ENCODE data around the gene IL10RB. TPM values are rescaled to one million over a fixed set of nuclear protein-coding genes. Genes with fewer than 3 reads are reported as not detected.

IL10RB gene
- total RNA-seq, 2 experiments from 2014 or later: 25.3 to 25.9 TPM

DNA sequence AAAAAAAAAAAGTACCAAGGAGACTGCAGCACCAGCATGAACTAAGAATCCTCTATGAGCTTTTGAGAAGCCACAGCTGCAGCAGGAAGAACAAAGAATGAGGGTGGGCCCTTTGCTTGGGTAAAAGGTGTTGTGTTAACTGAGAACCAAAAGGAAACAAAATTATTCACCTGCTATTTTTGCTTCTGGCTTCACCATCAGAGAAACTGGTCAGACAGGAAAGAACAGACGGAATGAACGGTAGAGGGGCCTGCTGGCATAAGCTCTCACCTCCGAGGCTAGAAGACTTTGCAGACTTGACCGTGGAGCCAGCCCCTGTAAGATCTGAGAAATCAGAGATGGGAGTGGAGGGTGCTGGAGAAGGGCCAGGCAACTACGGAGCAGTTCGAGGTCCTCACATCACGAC, 27.6 kb downstream of the IL10RB start:
- Mint-ChIP-seq H3K27ac (peak overlapping the region; percentile 74), H3K4me3 (peak overlapping the region; percentile 18), H3K36me3 (peaks cover 32% of the 10 kb centered on the region), H3K4me1 (peaks cover 29% of the 10 kb centered on the region), H3K9me3 (no peaks in the 10 kb centered on the region), H3K27me3 (no peaks in the 10 kb centered on the region)
- no peak for DNase-seq

DNA sequence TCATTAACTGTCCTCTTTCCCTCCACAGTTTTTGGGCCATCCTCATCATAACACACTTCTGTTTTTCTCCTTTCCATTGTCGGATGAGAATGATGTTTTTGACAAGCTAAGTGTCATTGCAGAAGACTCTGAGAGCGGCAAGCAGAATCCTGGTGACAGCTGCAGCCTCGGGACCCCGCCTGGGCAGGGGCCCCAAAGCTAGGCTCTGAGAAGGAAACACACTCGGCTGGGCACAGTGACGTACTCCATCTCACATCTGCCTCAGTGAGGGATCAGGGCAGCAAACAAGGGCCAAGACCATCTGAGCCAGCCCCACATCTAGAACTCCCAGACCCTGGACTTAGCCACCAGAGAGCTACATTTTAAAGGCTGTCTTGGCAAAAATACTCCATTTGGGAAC, 30.0 kb downstream of the IL10RB start:
- Mint-ChIP-seq H3K9me3 (peaks cover under 1% of the 10 kb centered on the region), H3K27ac (no peak overlapping the region), H3K4me1 (peaks cover 51% of the 10 kb centered on the region), H3K36me3 (peaks cover 35% of the 10 kb centered on the region), H3K27me3 (no peaks in the 10 kb centered on the region), H3K4me3 (no peak overlapping the region)
- no peak for DNase-seq

DNA sequence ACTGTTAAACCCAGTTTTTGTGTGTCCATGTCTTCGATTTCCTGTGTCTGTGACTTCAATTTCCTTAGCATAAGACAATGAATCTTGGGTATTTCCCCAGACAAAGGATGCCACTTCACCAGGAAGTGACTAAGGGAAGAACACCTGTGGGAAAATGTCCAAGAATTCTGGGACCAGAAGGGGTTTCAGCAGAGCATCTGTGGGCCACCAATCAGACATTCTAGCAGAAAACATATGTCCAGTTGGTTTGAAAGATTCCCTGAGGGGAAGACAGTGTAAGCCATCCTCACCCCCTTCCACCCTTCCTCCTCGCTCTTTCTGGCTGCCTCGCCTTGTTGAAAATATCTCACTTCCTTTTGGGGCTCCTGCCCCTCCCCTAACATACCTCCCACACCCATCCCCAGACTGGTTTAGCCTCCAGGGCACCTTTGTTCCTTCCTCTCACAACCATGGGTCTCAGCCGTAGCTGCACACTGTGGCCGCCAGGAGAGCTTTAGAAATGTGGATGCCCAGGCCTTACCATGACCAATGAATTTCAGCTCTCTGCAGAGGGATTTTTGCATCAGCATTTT, 33.1 kb downstream of the IL10RB start:
- Mint-ChIP-seq H3K27ac (peak overlapping the region; percentile 77), H3K4me1 (peaks cover 38% of the 10 kb centered on the region), H3K4me3 (peak overlapping the region; percentile 64), H3K27me3 (no peaks in the 10 kb centered on the region), H3K9me3 (peaks cover 1% of the 10 kb centered on the region), H3K36me3 (peaks cover 21% of the 10 kb centered on the region)
- peak; percentile 49 for DNase-seq

- Mint-ChIP-seq H3K27me3 (no peaks in the 10 kb centered on the region), H3K4me1 (peaks cover 39% of the 10 kb centered on the region), H3K36me3 (peaks cover 14% of the 10 kb centered on the region), H3K4me3 (no peak overlapping the region), H3K27ac (peak overlapping the region; percentile 19), H3K9me3 (peaks cover 1% of the 10 kb centered on the region)
- DNase-seq: no peak
Observed at GRCh38 chr21:33300701-33301631, 34.8 kb downstream of the IL10RB start.

DNA sequence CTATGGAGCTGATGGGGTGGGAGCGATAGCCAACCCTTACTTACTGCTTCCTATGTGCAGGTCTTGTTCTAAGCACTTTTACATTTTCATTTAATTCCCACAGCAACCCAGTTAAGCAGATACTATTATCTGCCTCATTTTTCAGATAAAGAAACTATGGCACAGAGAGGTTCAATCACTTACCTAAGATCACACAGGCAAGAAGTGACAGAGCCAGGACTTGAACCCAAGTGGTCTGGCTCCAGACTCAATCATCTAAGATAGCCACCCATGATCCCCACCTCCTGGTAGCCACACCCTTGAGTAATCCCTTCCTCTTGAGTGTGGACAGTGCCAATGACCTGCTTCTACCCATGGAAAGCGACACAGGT, 35.5 kb downstream of the IL10RB start:
- Mint-ChIP-seq H3K4me1 (peaks cover 39% of the 10 kb centered on the region), H3K27ac (no peak overlapping the region)

DNA sequence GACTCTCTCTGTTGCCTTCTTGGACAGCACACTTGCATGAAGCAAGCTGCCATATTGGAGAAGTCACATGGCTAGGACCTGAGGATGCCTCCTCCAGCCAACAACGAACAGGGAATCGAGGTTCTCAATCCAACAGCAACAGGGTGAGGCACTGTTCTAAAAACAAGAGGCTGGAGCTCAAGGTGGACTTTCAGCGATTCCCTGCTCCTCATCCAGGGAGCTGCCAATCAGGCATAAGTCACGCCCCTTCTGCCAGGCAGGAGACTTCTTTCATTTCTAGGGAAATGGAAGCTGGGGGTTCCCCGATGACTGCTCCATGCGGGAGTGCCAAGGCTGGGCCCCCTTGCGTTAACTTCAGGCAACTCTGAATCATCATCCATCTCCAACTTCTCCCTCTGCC, 35.9 kb downstream of the IL10RB start:
- Mint-ChIP-seq H3K4me3 (no peak overlapping the region), H3K27ac (no peak overlapping the region), H3K9me3 (peaks cover 1% of the 10 kb centered on the region), H3K4me1 (peaks cover 39% of the 10 kb centered on the region), H3K27me3 (no peaks in the 10 kb centered on the region), H3K36me3 (peaks cover 13% of the 10 kb centered on the region)
- DNase-seq: no peak

More for the DNA sequence above, 35.5 kb downstream of the IL10RB start:
- H3K36me3 Mint-ChIP-seq: peaks cover 14% of the 10 kb centered on the region
- no peak for DNase-seq
- no peaks in the 10 kb centered on the region for H3K27me3 Mint-ChIP-seq
- H3K9me3 Mint-ChIP-seq: peaks cover 1% of the 10 kb centered on the region
- no peak overlapping the region for H3K4me3 Mint-ChIP-seq

DNA sequence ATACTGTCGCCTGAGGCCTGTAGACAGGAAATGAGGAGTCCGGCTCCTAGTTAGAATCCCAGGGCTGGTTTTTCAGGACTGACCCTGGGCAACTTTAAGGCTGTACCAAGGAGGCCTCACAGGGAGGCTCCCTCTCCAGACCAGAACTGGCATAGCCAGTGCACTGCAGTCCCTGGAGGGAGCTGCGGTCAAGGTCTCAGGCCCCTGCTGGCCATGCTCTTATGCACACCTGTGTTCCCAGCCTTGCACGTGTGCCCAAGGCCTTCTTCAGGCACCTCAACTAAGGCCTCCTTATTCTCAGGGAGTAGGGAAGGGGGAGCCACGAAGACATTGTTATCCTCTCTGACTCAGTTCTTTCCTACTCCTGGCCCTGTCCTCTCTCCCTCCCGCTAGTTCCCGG, 36.6 kb downstream of the IL10RB start:
- Mint-ChIP-seq H3K4me1 (peaks cover 39% of the 10 kb centered on the region), H3K9me3 (peaks cover 1% of the 10 kb centered on the region), H3K36me3 (peaks cover 8% of the 10 kb centered on the region), H3K4me3 (no peak overlapping the region), H3K27me3 (no peaks in the 10 kb centered on the region), H3K27ac (no peak overlapping the region)
- no peak for DNase-seq

GRCh38 chr21:33305344-33305671, 39.1 kb downstream of the IL10RB start:
- Mint-ChIP-seq H3K27me3 (no peaks in the 10 kb centered on the region), H3K27ac (no peak overlapping the region), H3K36me3 (no peaks in the 10 kb centered on the region), H3K9me3 (peaks cover 1% of the 10 kb centered on the region), H3K4me3 (no peak overlapping the region), H3K4me1 (peaks cover 18% of the 10 kb centered on the region)
- DNase-seq: no peak

GRCh38 chr21:33305938-33306337, 39.8 kb downstream of the IL10RB start:
- Mint-ChIP-seq H3K36me3 (no peaks in the 10 kb centered on the region), H3K27me3 (no peaks in the 10 kb centered on the region), H3K9me3 (peaks cover 1% of the 10 kb centered on the region), H3K27ac (no peak overlapping the region), H3K4me3 (no peak overlapping the region), H3K4me1 (peaks cover 12% of the 10 kb centered on the region)
- no peak for DNase-seq

- no peaks in the 10 kb centered on the region for H3K36me3 Mint-ChIP-seq
- H3K4me1 Mint-ChIP-seq: peaks cover 5% of the 10 kb centered on the region
- H3K9me3 Mint-ChIP-seq: peaks cover 3% of the 10 kb centered on the region
- no peak overlapping the region for H3K4me3 Mint-ChIP-seq
- DNase-seq: no peak
- H3K27me3 Mint-ChIP-seq: no peaks in the 10 kb centered on the region
- H3K27ac Mint-ChIP-seq: no peak overlapping the region
Observed at GRCh38 chr21:33308586-33309490, 42.7 kb downstream of the IL10RB start.

GRCh38 chr21:33309778-33310177, 43.6 kb downstream of the IL10RB start:
- Mint-ChIP-seq H3K27ac (no peak overlapping the region), H3K4me3 (no peak overlapping the region), H3K9me3 (peaks cover 4% of the 10 kb centered on the region), H3K36me3 (no peaks in the 10 kb centered on the region), H3K27me3 (no peaks in the 10 kb centered on the region), H3K4me1 (peaks cover 5% of the 10 kb centered on the region)
- no peak for DNase-seq

DNA sequence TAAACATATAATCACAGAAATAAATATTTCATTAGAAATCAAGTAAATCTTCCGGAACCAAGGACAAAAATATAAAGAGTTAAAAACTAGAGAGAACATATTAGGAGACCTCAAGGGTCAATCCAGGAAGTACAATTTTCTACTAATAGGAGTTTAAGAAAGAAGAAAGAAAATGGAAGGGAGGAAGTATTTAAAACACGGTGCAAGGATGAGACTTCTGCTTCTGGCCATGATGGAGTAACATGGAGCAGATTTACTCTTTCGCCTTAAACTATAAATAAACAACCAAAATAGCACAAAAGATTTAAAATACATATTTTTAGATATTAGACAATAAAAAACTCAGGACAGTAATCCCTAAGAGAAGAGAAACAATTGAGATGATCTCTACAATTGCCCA, 46.0 kb downstream of the IL10RB start:
- peaks cover 4% of the 10 kb centered on the region for H3K9me3 Mint-ChIP-seq
- no peaks in the 10 kb centered on the region for H3K27me3 Mint-ChIP-seq
- H3K4me1 Mint-ChIP-seq: no peaks in the 10 kb centered on the region
- no peak overlapping the region for H3K4me3 Mint-ChIP-seq
- H3K36me3 Mint-ChIP-seq: no peaks in the 10 kb centered on the region
- no peak overlapping the region for H3K27ac Mint-ChIP-seq
- no peak for DNase-seq

- Mint-ChIP-seq H3K27ac (no peak overlapping the region), H3K27me3 (no peaks in the 10 kb centered on the region), H3K4me1 (no peaks in the 10 kb centered on the region)
Observed at GRCh38 chr21:33313183-33313582, 47.0 kb downstream of the IL10RB start.

DNA sequence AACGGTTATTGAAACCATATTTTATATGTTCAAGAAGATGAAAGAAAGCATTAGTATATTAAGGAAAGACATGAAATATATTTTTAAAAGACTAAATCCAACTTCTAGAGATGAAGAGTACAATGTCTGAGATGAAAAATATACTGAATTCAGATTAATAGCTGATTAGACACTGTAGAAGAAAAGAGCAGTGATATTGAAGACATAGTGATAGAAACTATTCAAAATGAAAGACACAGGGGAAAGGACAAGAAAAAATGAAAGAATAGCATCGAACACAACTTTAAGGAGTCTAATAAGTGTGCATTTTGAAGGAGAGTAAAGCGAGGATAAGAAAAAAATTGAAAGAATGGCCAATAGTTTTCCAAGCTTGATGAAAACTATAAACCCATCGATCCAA, 47.4 kb downstream of the IL10RB start:
- DNase-seq: no peak
- no peaks in the 10 kb centered on the region for H3K4me1 Mint-ChIP-seq
- no peaks in the 10 kb centered on the region for H3K36me3 Mint-ChIP-seq
- H3K27ac Mint-ChIP-seq: no peak overlapping the region
- no peaks in the 10 kb centered on the region for H3K27me3 Mint-ChIP-seq
- peaks cover 4% of the 10 kb centered on the region for H3K9me3 Mint-ChIP-seq
- H3K4me3 Mint-ChIP-seq: no peak overlapping the region

More at GRCh38 chr21:33313183-33313582, 47.0 kb downstream of the IL10RB start:
- Mint-ChIP-seq H3K9me3 (peaks cover 4% of the 10 kb centered on the region), H3K4me3 (no peak overlapping the region), H3K36me3 (no peaks in the 10 kb centered on the region)
- no peak for DNase-seq

GRCh38 chr21:33314111-33314510, 47.9 kb downstream of the IL10RB start:
- no peaks in the 10 kb centered on the region for H3K27me3 Mint-ChIP-seq
- H3K27ac Mint-ChIP-seq: no peak overlapping the region
- no peak for DNase-seq
- no peaks in the 10 kb centered on the region for H3K36me3 Mint-ChIP-seq
- no peak overlapping the region for H3K4me3 Mint-ChIP-seq
- peaks cover 4% of the 10 kb centered on the region for H3K9me3 Mint-ChIP-seq
- H3K4me1 Mint-ChIP-seq: no peaks in the 10 kb centered on the region

Data from activated naive CD8-positive, alpha-beta T cell treated with anti-CD3 and anti-CD28 coated beads for 36 hours (primary cell).